Measurements from ENCODE around the gene TSGA10. TPM values are rescaled to one million over a fixed set of nuclear protein-coding genes. Genes with fewer than 3 reads are reported as not detected.

Gene TSGA10
- polyA plus RNA-seq, 3 donors = 0.32 to 2.2 (median 0.79) TPM

- Histone ChIP-seq H3K36me3 (replicated peaks in 1 of 2; ENCODE audit: control insufficient read depth in 1 of 2, insufficient read depth in 2 of 2, low read length in 2 of 2) (no peaks in the 10 kb centered on the region), H3K4me2 (replicated peaks; ENCODE audit: extremely low read depth, low read length, poor library complexity, severe bottlenecking) (no peak overlapping the region), H3K27me3 (ENCODE audit: control insufficient read depth in 2 of 2, insufficient read depth in 2 of 2, low read length in 2 of 2) (no peaks in the 10 kb centered on the region), H3K79me2 (ENCODE audit: insufficient read depth, low read length) (no peaks in the 10 kb centered on the region), H3K27ac (ENCODE audit: low read depth in 1 of 2, low read length in 2 of 2) (no peak overlapping the region), H3K4me1 (ENCODE audit: control insufficient read depth in 1 of 2, insufficient read depth in 2 of 2, low read length in 2 of 2) (peaks cover 8 to 9% of the 10 kb centered on the region in 2 donors), H4K20me1 (ENCODE audit: insufficient read depth, low read length) (no peaks in the 10 kb centered on the region), H3K9me3 (replicated peaks in 1 of 2; ENCODE audit: control insufficient read depth in 1 of 2, insufficient read depth in 1 of 2, low read length in 2 of 2) (no peaks in the 10 kb centered on the region), H2AFZ (ENCODE audit: insufficient read depth, low read depth, low read length, poor library complexity, severe bottlenecking) (peak overlapping the region; percentile 31), H3K9ac (ENCODE audit: insufficient read depth, low read length, poor library complexity, severe bottlenecking) (no peak overlapping the region), H3K4me3 (replicated peaks in 1 of 3; ENCODE audit: low read depth in 2 of 3, low read length in 3 of 3) (no peak overlapping the region)
- intact Hi-C loops (cut with micrococcal nuclease) = no loop called here
- Mint-ChIP-seq H3K36me3 (no peaks in the 10 kb centered on the region), H3K27me3 (ENCODE audit: low read depth in 3 of 3) (no peaks in the 10 kb centered on the region), H3K4me1 (peaks cover 14% of the 10 kb centered on the region), H3K9me3 (peaks cover 0 to 3% (median 0%) of the 10 kb centered on the region in 7 donors), H3K27ac (peak overlapping the region in 2 of 7 donors; percentile 6 to 32), H3K4me3 (peak overlapping the region in 1 of 2 donors; percentile 58)
- peak; percentile 11 for TF ChIP-seq CTCF (IDR thresholded peaks at IDR 0.05)
- peak in 2 of 3 donors; percentile 2 to 17 for DNase-seq
- no CpG with 5 or more reads among the region's 3 CpGs for WGBS (ENCODE audit: insufficient coverage)
Observed at GRCh38 chr2:99101697-99102096, 53.0 kb downstream of the TSGA10 start.

- Histone ChIP-seq H3K36me3 (replicated peaks in 1 of 2; ENCODE audit: control insufficient read depth in 1 of 2, insufficient read depth in 2 of 2, low read length in 2 of 2) (no peaks in the 10 kb centered on the region), H3K9me3 (replicated peaks in 1 of 2; ENCODE audit: control insufficient read depth in 1 of 2, insufficient read depth in 1 of 2, low read length in 2 of 2) (no peaks in the 10 kb centered on the region), H3K4me3 (replicated peaks in 1 of 3; ENCODE audit: low read depth in 2 of 3, low read length in 3 of 3) (no peak overlapping the region), H3K4me1 (ENCODE audit: control insufficient read depth in 1 of 2, insufficient read depth in 2 of 2, low read length in 2 of 2) (no peaks in the 10 kb centered on the region), H3K79me2 (ENCODE audit: insufficient read depth, low read length) (no peaks in the 10 kb centered on the region), H3K9ac (ENCODE audit: insufficient read depth, low read length, poor library complexity, severe bottlenecking) (no peak overlapping the region), H3K27ac (ENCODE audit: low read depth in 1 of 2, low read length in 2 of 2) (no peak overlapping the region), H3K27me3 (ENCODE audit: control insufficient read depth in 2 of 2, insufficient read depth in 2 of 2, low read length in 2 of 2) (no peaks in the 10 kb centered on the region), H2AFZ (ENCODE audit: insufficient read depth, low read depth, low read length, poor library complexity, severe bottlenecking) (no peak overlapping the region), H3K4me2 (replicated peaks; ENCODE audit: extremely low read depth, low read length, poor library complexity, severe bottlenecking) (no peak overlapping the region), H4K20me1 (ENCODE audit: insufficient read depth, low read length) (no peaks in the 10 kb centered on the region)
- no peak for TF ChIP-seq CTCF (IDR thresholded peaks at IDR 0.05)
- peaks cover 5% of the 10 kb centered on the region for H3K4me1 Mint-ChIP-seq
- no peaks in the 10 kb centered on the region for H3K27me3 Mint-ChIP-seq (ENCODE audit: low read depth in 3 of 3)
- H3K27ac Mint-ChIP-seq = no peak overlapping the region
- no CpG with 5 or more reads among the region's 1 CpG for WGBS (ENCODE audit: insufficient coverage)
- H3K9me3 Mint-ChIP-seq = peaks cover 4 to 12% (median 6%) of the 10 kb centered on the region in 7 donors
- no peaks in the 10 kb centered on the region for H3K36me3 Mint-ChIP-seq
- H3K4me3 Mint-ChIP-seq = no peak overlapping the region
- DNase-seq = no peak
- intact Hi-C loops (cut with micrococcal nuclease) = no loop called here
Observed at GRCh38 chr2:99096728-99097127, 58.0 kb downstream of the TSGA10 start.

Measured in CD14-positive monocyte (primary cell).